Ishikawa (cell line): ENCODE results near the gene RBM20.

Source experiments
- CEBPB ChIP-seq: IDR thresholded peaks from 2 replicates; pipeline ENCODE4 v1.6.1; 2012
- CREB1 ChIP-seq: IDR thresholded peaks from 2 replicates; pipeline ENCODE4 v1.6.1; 2012; ENCODE audit warnings: low read depth
- EGR1 ChIP-seq: IDR thresholded peaks from 2 replicates; pipeline ENCODE4 v1.6.1; 2012
- EP300 ChIP-seq: IDR thresholded peaks from 2 replicates; pipeline ENCODE4 v1.6.1; 2012; ENCODE audit warnings: borderline replicate concordance
- RAD21 ChIP-seq: IDR thresholded peaks from 2 replicates; pipeline ENCODE4 v1.6.1; 2012; ENCODE audit warnings: low read depth
- TAF1 ChIP-seq: IDR thresholded peaks from 2 replicates; pipeline ENCODE4 v1.6.1; 2012; ENCODE audit warnings: low read depth, mild to moderate bottlenecking
- TCF12 ChIP-seq: IDR thresholded peaks from 2 replicates; pipeline ENCODE4 v1.6.1; 2012; ENCODE audit warnings: low read depth
- TF ChIP-seq, protein P1 (sequence below): IDR thresholded peaks from 2 replicates; pipeline ENCODE4 v1.6.1; 2012; ENCODE audit warnings: low read depth, mild to moderate bottlenecking
- TF ChIP-seq, protein P2 (sequence below): IDR thresholded peaks from 2 replicates; pipeline ENCODE4 v1.6.1; 2012

DNA sequence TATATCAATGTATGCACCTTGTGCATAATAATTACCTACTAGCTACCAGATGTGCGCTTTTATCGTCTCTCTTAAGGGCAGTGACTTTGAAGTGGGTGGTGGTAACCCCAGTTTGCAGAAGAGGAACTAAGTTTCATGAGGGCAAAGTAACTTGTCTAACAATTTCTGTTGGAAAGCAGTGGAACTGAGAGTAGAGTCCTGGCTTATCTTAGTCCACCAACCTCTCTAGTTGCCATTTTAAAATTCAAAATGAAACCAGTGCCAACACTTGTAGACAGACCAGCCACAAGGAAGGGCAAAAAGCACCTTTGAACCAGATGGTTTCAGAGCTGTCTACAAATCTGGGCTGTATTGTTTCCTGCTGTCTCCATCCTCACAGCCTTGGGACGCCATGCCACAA is 32.0 kb upstream of the RBM20 start:
- TF ChIP-seq, protein P1, sequence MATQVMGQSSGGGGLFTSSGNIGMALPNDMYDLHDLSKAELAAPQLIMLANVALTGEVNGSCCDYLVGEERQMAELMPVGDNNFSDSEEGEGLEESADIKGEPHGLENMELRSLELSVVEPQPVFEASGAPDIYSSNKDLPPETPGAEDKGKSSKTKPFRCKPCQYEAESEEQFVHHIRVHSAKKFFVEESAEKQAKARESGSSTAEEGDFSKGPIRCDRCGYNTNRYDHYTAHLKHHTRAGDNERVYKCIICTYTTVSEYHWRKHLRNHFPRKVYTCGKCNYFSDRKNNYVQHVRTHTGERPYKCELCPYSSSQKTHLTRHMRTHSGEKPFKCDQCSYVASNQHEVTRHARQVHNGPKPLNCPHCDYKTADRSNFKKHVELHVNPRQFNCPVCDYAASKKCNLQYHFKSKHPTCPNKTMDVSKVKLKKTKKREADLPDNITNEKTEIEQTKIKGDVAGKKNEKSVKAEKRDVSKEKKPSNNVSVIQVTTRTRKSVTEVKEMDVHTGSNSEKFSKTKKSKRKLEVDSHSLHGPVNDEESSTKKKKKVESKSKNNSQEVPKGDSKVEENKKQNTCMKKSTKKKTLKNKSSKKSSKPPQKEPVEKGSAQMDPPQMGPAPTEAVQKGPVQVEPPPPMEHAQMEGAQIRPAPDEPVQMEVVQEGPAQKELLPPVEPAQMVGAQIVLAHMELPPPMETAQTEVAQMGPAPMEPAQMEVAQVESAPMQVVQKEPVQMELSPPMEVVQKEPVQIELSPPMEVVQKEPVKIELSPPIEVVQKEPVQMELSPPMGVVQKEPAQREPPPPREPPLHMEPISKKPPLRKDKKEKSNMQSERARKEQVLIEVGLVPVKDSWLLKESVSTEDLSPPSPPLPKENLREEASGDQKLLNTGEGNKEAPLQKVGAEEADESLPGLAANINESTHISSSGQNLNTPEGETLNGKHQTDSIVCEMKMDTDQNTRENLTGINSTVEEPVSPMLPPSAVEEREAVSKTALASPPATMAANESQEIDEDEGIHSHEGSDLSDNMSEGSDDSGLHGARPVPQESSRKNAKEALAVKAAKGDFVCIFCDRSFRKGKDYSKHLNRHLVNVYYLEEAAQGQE, result no peak
- TF ChIP-seq TCF12 (no peak), CREB1 (no peak), EGR1 (no peak), RAD21 (no peak), TAF1 (no peak), EP300 (no peak), CEBPB (no peak)
- TF ChIP-seq, protein P2, sequence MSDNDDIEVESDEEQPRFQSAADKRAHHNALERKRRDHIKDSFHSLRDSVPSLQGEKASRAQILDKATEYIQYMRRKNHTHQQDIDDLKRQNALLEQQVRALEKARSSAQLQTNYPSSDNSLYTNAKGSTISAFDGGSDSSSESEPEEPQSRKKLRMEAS, result no peak
